Endothelial cell of hepatic sinusoid (primary cell): ENCODE results near the gene PIP5KL1.

ENCODE experiments used
- in situ Hi-C: cut with HindIII; loops from 2 replicates; pipeline ENCODE4 v1.10.0; 2017; ENCODE audit warnings: low sequenced_read_pairs

The PIP5KL1 gene

GRCh38 chr9:127876764-127877562 is 53.6 kb downstream of the PIP5KL1 start:
- in situ Hi-C loops = no loop called here

GRCh38 chr9:127876026-127876763 is 54.4 kb downstream of the PIP5KL1 start:
- in situ Hi-C loops = no loop called here

- in situ Hi-C loops = no loop called here
Observed at GRCh38 chr9:127875306-127875966, 55.1 kb downstream of the PIP5KL1 start.

GRCh38 chr9:127874301-127875221 is 56.0 kb downstream of the PIP5KL1 start:
- in situ Hi-C loops = loop anchor here (5.0 to 25.0 kb wide), 2 partner anchors 57 to 112 kb away; no protein-coding TSS in a partner anchor

- in situ Hi-C loops = loop anchor here (5.0 to 25.0 kb wide), 2 partner anchors 57 to 112 kb away; no protein-coding TSS in a partner anchor
Observed at GRCh38 chr9:127873886-127874285, 56.7 kb downstream of the PIP5KL1 start.

- in situ Hi-C loops = loop anchor here (5.0 to 25.0 kb wide), 2 partner anchors 56 to 111 kb away; no protein-coding TSS in a partner anchor
Observed at GRCh38 chr9:127873223-127873691, 57.3 kb downstream of the PIP5KL1 start.

- in situ Hi-C loops = loop anchor here (5.0 to 25.0 kb wide), 2 partner anchors 55 to 110 kb away; no protein-coding TSS in a partner anchor
Observed at GRCh38 chr9:127872369-127873222, 58.0 kb downstream of the PIP5KL1 start.

- in situ Hi-C loops = loop anchor here (5.0 to 25.0 kb wide), 2 partner anchors 54 to 109 kb away; no protein-coding TSS in a partner anchor
Observed at GRCh38 chr9:127871531-127871930, 59.0 kb downstream of the PIP5KL1 start.

GRCh38 chr9:127870887-127871286 is 59.7 kb downstream of the PIP5KL1 start:
- in situ Hi-C loops = loop anchor here (5.0 to 25.0 kb wide), 2 partner anchors 54 to 109 kb away; no protein-coding TSS in a partner anchor
